Sigmoid colon (tissue), 7 donors: ENCODE results near the gene TMED6. TPM values are rescaled to one million over a fixed set of nuclear protein-coding genes. Genes with fewer than 3 reads are reported as not detected.
"Not testable (repeated sequence)": the region's sequence is repeated elsewhere in the genome, so short reads cannot be mapped to it uniquely, and the experiment has no call there.

Experiments used
- DNase-seq: peaks from one replicate; pipeline ENCODE4 v3.0.0-alpha.2; 2019
- H3K27ac ChIP-seq, 4 donors: fragments of 200-600 bp; sonication (generic); one replicate each; pipeline ENCODE4 v1.5.1; 2016 to 2019; ENCODE audit warnings: mild to moderate bottlenecking in 1 of 4
- H3K27me3 ChIP-seq, 3 donors: fragments of 200-600 bp; sonication (generic); one replicate each; pipeline ENCODE4 v1.5.1; 2019; ENCODE audit warnings: mild to moderate bottlenecking in 1 of 3
- H3K36me3 ChIP-seq, 4 donors: fragments of 200-600 bp; sonication (generic); one replicate each; pipeline ENCODE4 v1.5.1; 2016 to 2019
- H3K4me1 ChIP-seq, 4 donors: fragments of 200-600 bp; sonication (generic); one replicate each; pipeline ENCODE4 v1.5.1; 2017 to 2019
- H3K4me3 ChIP-seq, 4 donors: fragments of 200-600 bp; sonication (generic); one replicate each; pipeline ENCODE4 v1.5.1; 2017 to 2019; ENCODE audit warnings: mild to moderate bottlenecking in 2 of 4, moderate library complexity in 1 of 4
- H3K9me3 ChIP-seq, 4 donors: fragments of 200-600 bp in 3 of 4; sonication (generic) in 3 of 4; one replicate each; pipeline versions ENCODE4 v1.5.1 to v1.6.1; 2013 to 2019
- CTCF ChIP-seq, 4 experiments: fragments of 450-650 bp in 3 of 4; fragments of 200-600 bp in 1 of 4; IDR thresholded peaks; one replicate each; pipeline ENCODE4 v1.5.1; 2016 to 2019; ENCODE audit warnings: antibody characterized with exemption in 4 of 4, mild to moderate bottlenecking in 3 of 4, moderate library complexity in 2 of 4
- EP300 ChIP-seq, 4 donors: sonication (generic); formaldehyde crosslinking; IDR thresholded peaks; one replicate each; pipeline ENCODE4 v1.6.1; 2017; ENCODE audit warnings: antibody characterized with exemption in 4 of 4
- POLR2A ChIP-seq, 2 donors: fragments of 450-650 bp; IDR thresholded peaks; one replicate each; pipeline ENCODE4 v1.6.1; 2016; ENCODE audit warnings: antibody characterized with exemption in 2 of 2, mild to moderate bottlenecking in 2 of 2, moderate library complexity in 2 of 2
- POLR2AphosphoS5 ChIP-seq, 4 donors: sonication (generic); formaldehyde crosslinking; IDR thresholded peaks; one replicate each; pipeline ENCODE4 v1.6.1; 2017; ENCODE audit warnings: antibody characterized with exemption in 4 of 4
- WGBS, 2 donors: extraction: QIAGEN DNeasy Blood & Tissue Kit; methylation state at CpG; one replicate each; pipeline ENCODE4 v1.1.7; 2013; 5-methylcytosine and 5-hydroxymethylcytosine counted together
- intact Hi-C: fragments of 100-400 bp; cut with DNase I; formaldehyde crosslinking; loops from one replicate; pipeline ENCODE4 v1.15.1; 2023
- polyA plus RNA-seq, 3 donors: library from polyadenylated mRNA; stranded (reverse); fragments of 200-250 nt; gene quantifications; one replicate each; pipeline ENCODE4 v1.2.3, GENCODE V29; 2013
- total RNA-seq, 4 donors: library from RNA; depleted of rRNA; stranded (reverse); fragments of >200 nt; gene quantifications; one replicate each; pipeline ENCODE4 v1.1.0, GENCODE V29; 2016
- donor health status: healthy with polysubstance abuse.
- donor health status: Bipolar disorder and iron deficiency.
- donor health status: healthy.

Gene TMED6
- total and polyA plus RNA-seq, 7 donors = 4.2 to 4.6 TPM; not detected in 5

- intact Hi-C loops = no loop called here
- Histone ChIP-seq H3K4me3 (no peak overlapping the region), H3K36me3 (peaks cover 0 to 52% (median 6%) of the 10 kb centered on the region in 4 donors), H3K27ac (no peak overlapping the region), H3K9me3 (no peaks in the 10 kb centered on the region), H3K4me1 (no peaks in the 10 kb centered on the region), H3K27me3 (no peaks in the 10 kb centered on the region)
- no peak for DNase-seq
- 61 to 71% methylated on average over 1 of the region's 1 CpG for WGBS, 2 donors
- TF ChIP-seq POLR2AphosphoS5 (IDR thresholded peaks at IDR 0.05) (no peak), POLR2A (IDR thresholded peaks at IDR 0.05) (no peak), EP300 (IDR thresholded peaks at IDR 0.05) (no peak), CTCF (IDR thresholded peaks at IDR 0.05) (no peak)
These were observed 50.4 kb downstream of the TMED6 start for GRCh38 chr16:69301187-69301586.

- intact Hi-C loops = no loop called here
- H3K4me1 ChIP-seq = no peaks in the 10 kb centered on the region
- no peak for TF ChIP-seq POLR2A (IDR thresholded peaks at IDR 0.05)
- no peak for TF ChIP-seq POLR2AphosphoS5 (IDR thresholded peaks at IDR 0.05)
- TF ChIP-seq CTCF (IDR thresholded peaks at IDR 0.05) = no peak
These were observed 53.3 kb downstream of the TMED6 start for GRCh38 chr16:69298261-69298660.

GRCh38 chr16:69296771-69297170 lies 54.8 kb downstream of the TMED6 start:
- intact Hi-C loops, H3K4me1 ChIP-seq, H3K4me3 ChIP-seq, H3K9me3 ChIP-seq, DNase-seq, H3K27ac ChIP-seq, H3K27me3 ChIP-seq: not testable (repeated sequence)
- WGBS, 2 donors = 98 to 99% methylated on average over 7 of the region's 7 CpGs
- peaks cover 0 to 30% (median 6%) of the 10 kb centered on the region in 4 donors for H3K36me3 ChIP-seq

More at GRCh38 chr16:69298261-69298660, 53.3 kb downstream of the TMED6 start:
- no peak for DNase-seq
- Histone ChIP-seq H3K4me3 (no peak overlapping the region), H3K27me3 (no peaks in the 10 kb centered on the region), H3K36me3 (peaks cover 0 to 42% (median 6%) of the 10 kb centered on the region in 4 donors), H3K27ac (no peak overlapping the region), H3K9me3 (no peaks in the 10 kb centered on the region)
- 97 to 100% methylated on average over 4 of the region's 4 CpGs for WGBS, 2 donors

GRCh38 chr16:69294051-69294450 lies 57.5 kb downstream of the TMED6 start:
- DNase-seq = no peak
- Histone ChIP-seq H3K27ac (no peak overlapping the region), H3K9me3 (no peaks in the 10 kb centered on the region), H3K36me3 (peaks cover 0 to 11% (median 0%) of the 10 kb centered on the region in 4 donors), H3K4me1 (no peaks in the 10 kb centered on the region), H3K27me3 (no peaks in the 10 kb centered on the region), H3K4me3 (no peak overlapping the region)
- TF ChIP-seq EP300 (IDR thresholded peaks at IDR 0.05) (no peak), CTCF (IDR thresholded peaks at IDR 0.05) (no peak), POLR2AphosphoS5 (IDR thresholded peaks at IDR 0.05) (no peak), POLR2A (IDR thresholded peaks at IDR 0.05) (no peak)
- 96 to 98% methylated on average over 1 of the region's 1 CpG for WGBS, 2 donors
- intact Hi-C loops = no loop called here

GRCh38 chr16:69293401-69293800 lies 58.2 kb downstream of the TMED6 start:
- intact Hi-C loops = no loop called here
- TF ChIP-seq POLR2AphosphoS5 (IDR thresholded peaks at IDR 0.05) (no peak), EP300 (IDR thresholded peaks at IDR 0.05) (no peak), POLR2A (IDR thresholded peaks at IDR 0.05) (no peak), CTCF (IDR thresholded peaks at IDR 0.05) (no peak)

More at GRCh38 chr16:69293401-69293800, 58.2 kb downstream of the TMED6 start:
- no peak overlapping the region for H3K4me3 ChIP-seq
- no peak for DNase-seq
- no peak overlapping the region for H3K27ac ChIP-seq
- H3K4me1 ChIP-seq = no peaks in the 10 kb centered on the region
- peaks cover 0 to 7% (median 2%) of the 10 kb centered on the region in 4 donors for H3K36me3 ChIP-seq
- 80 to 89% methylated on average over 3 of the region's 3 CpGs for WGBS, 2 donors
- no peaks in the 10 kb centered on the region for H3K27me3 ChIP-seq
- H3K9me3 ChIP-seq = no peaks in the 10 kb centered on the region

Other genes with a start within 250 kb of the TMED6 start
- gene HAS3, start 246.1 kb downstream of the TMED6 start, total RNA-seq = under 1 TPM; 0.36 to 0.95 (median 0.74) TPM
- gene HAS3, start 246.1 kb downstream of the TMED6 start, polyA plus RNA-seq = 1 to 10 TPM in 2 of 3 donors, under 1 TPM in 1; 0.60 to 5.8 (median 5.0) TPM
- 10 to 100 TPM; 46.3 to 79.2 (median 55.5) TPM for gene CHTF8, start 219.2 kb downstream of the TMED6 start, total RNA-seq
- gene CHTF8, start 219.2 kb downstream of the TMED6 start, polyA plus RNA-seq = 10 to 100 TPM; 61.9 to 77.0 (median 72.4) TPM
- 10 to 100 TPM; 24.6 to 37.5 (median 27.8) TPM for gene UTP4, start 219.1 kb downstream of the TMED6 start, total RNA-seq
- gene UTP4, start 219.1 kb downstream of the TMED6 start, polyA plus RNA-seq = 10 to 100 TPM in 2 of 3 donors, 1 to 10 TPM in 1; 9.5 to 23.7 (median 13.8) TPM
- gene SNTB2, start 164.6 kb downstream of the TMED6 start, total RNA-seq = 10 to 100 TPM; 23.2 to 38.2 (median 30.0) TPM
- 1 to 10 TPM; 4.2 to 7.3 (median 5.8) TPM for gene SNTB2, start 164.6 kb downstream of the TMED6 start, polyA plus RNA-seq
- gene VPS4A, start 40.4 kb downstream of the TMED6 start, total RNA-seq = 10 to 100 TPM; 31.7 to 39.3 (median 34.8) TPM
- 10 to 100 TPM; 25.8 to 31.7 (median 29.3) TPM for gene VPS4A, start 40.4 kb downstream of the TMED6 start, polyA plus RNA-seq
- gene PDF, start 21.2 kb downstream of the TMED6 start, total RNA-seq = 10 to 100 TPM in 2 of 4 donors, 1 to 10 TPM in 2; 8.6 to 18.6 (median 10.5) TPM
- 10 to 100 TPM in 1 of 3 donors, 1 to 10 TPM in 1, not detected in 1; 6.5 to 14.7 TPM for gene PDF, start 21.2 kb downstream of the TMED6 start, polyA plus RNA-seq
- 10 to 100 TPM; 32.2 to 57.6 (median 42.5) TPM for gene COG8, start 12.2 kb downstream of the TMED6 start, total RNA-seq
- gene COG8, start 12.2 kb downstream of the TMED6 start, polyA plus RNA-seq = 10 to 100 TPM in 2 of 3 donors, 1 to 10 TPM in 1; 9.6 to 26.2 (median 14.8) TPM
- 10 to 100 TPM in 2 of 4 donors, 1 to 10 TPM in 2; 6.9 to 11.4 (median 9.1) TPM for gene NIP7, start 12.0 kb downstream of the TMED6 start, total RNA-seq
- gene NIP7, start 12.0 kb downstream of the TMED6 start, polyA plus RNA-seq = 10 to 100 TPM; 16.5 to 23.8 (median 18.6) TPM
- 10 to 100 TPM; 15.3 to 30.8 (median 21.6) TPM for gene TERF2, start 34.2 kb upstream of the TMED6 start, total RNA-seq
- 10 to 100 TPM in 2 of 3 donors, 1 to 10 TPM in 1; 7.8 to 22.2 (median 17.1) TPM for gene TERF2, start 34.2 kb upstream of the TMED6 start, polyA plus RNA-seq
- 10 to 100 TPM; 24.4 to 43.8 (median 34.7) TPM for gene CYB5B, start 72.8 kb upstream of the TMED6 start, total RNA-seq
- gene CYB5B, start 72.8 kb upstream of the TMED6 start, polyA plus RNA-seq = 100 to 1,000 TPM; 129 to 196 (median 138) TPM
- gene NFAT5, start 214.2 kb upstream of the TMED6 start, total RNA-seq = 10 to 100 TPM; 39.4 to 57.1 (median 49.0) TPM
- gene NFAT5, start 214.2 kb upstream of the TMED6 start, polyA plus RNA-seq = 1 to 10 TPM; 1.2 to 8.6 (median 1.6) TPM